ENCODE measurements around the gene PRKN. TPM values are rescaled to one million over a fixed set of nuclear protein-coding genes. Genes with fewer than 3 reads are reported as not detected.
"Not testable (repeated sequence)": the region's sequence is repeated elsewhere in the genome, so short reads cannot be mapped to it uniquely, and the experiment has no call there.

The PRKN gene
- total RNA-seq, 2 experiments from 2014 or later: 0.63 TPM; not detected in 1

DNA sequence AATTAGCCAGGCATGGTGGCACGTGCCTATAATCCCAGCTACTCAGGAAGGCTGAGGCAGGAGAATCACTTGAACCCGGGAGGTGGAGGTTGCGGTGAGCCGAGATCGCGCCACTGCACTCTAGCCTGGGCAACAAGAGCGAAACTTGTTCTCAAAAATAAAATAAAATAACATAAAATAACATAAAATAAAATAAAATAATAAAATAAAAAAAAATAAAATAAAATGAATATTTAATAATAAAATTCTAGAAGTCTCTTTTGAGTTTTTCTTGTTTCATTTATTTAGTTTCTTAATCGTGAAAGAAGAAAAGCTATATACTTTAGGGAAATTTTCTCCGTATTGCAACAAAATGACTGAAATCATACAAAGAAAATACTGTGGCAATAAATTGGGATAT, 841.0 kb downstream of the PRKN start:
- POLR2A ChIA-PET; H3K27ac Mint-ChIP-seq; H3K4me1 Mint-ChIP-seq (ENCODE audit: low read depth); DNase-seq; H3K4me3 Mint-ChIP-seq; ATAC-seq; H3K27me3 Mint-ChIP-seq (ENCODE audit: low read depth); H3K9me3 Mint-ChIP-seq (ENCODE audit: insufficient read depth); H3K36me3 Mint-ChIP-seq (ENCODE audit: low read depth): not testable (repeated sequence)
- CTCF ChIA-PET: interaction anchor here (0.9 kb wide), 1 partner anchor 469 kb away, joined by 3 read pairs; no protein-coding TSS in a partner anchor

DNA sequence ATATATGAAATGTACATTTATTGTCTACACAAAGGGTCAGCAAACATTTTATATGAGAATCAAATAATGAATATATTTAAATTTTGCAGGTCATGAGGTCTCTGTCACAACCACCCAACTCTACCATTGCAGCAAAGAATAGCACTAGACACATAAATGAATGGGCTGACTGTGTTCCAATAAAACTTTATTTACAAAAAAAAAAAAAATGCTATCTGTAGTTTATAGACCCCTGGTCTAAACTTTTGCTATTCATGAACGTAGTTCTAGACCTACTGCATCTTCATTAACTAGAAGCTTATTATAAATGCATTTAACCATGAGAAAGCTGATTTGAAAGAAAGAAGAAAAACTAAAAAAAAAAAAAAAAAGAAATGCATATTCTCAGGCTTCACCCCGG, 842.8 kb downstream of the PRKN start:
- DNase-seq: no peak
- Mint-ChIP-seq H3K27me3 (ENCODE audit: low read depth) (no peaks in the 10 kb centered on the region), H3K4me1 (ENCODE audit: low read depth) (no peaks in the 10 kb centered on the region), H3K4me3 (no peak overlapping the region), H3K9me3 (ENCODE audit: insufficient read depth) (no peaks in the 10 kb centered on the region), H3K27ac (no peak overlapping the region), H3K36me3 (ENCODE audit: low read depth) (no peaks in the 10 kb centered on the region)
- ChIA-PET CTCF (no interaction called here), POLR2A (no interaction called here)
- no peak for ATAC-seq

DNA sequence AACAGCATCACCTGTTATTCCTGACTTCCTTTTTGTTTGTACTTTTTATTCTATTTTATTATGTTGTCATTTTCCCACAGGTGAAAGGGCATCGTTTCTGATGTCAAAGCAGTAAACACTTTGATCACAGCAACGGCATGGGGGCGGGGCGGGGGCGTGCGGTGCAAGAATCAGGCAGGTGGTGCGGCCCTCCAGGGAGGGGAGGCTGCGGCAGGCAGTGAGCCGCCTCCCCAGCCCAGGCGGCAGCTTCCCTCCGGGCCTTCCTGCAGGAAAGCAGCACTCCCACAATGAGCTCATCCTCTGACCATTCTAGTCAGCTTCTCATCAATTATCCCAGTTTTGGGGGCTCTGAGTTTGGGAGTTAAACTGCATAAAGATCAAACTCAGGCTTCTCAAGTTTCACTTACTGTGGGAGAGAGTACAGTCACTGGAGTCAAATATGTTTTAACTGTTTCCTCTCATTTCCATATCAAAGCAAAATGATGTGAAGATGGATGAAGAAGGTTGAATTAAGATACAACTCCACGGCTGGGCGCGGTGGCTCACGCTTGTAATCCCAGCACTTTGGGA, 845.3 kb downstream of the PRKN start:
- Mint-ChIP-seq H3K4me1 (ENCODE audit: low read depth) (no peaks in the 10 kb centered on the region), H3K9me3 (ENCODE audit: insufficient read depth) (no peaks in the 10 kb centered on the region), H3K27ac (no peak overlapping the region), H3K27me3 (ENCODE audit: low read depth) (no peaks in the 10 kb centered on the region), H3K4me3 (no peak overlapping the region), H3K36me3 (ENCODE audit: low read depth) (no peaks in the 10 kb centered on the region)
- ATAC-seq (no peak), DNase-seq (no peak)
- ChIA-PET POLR2A (no interaction called here), CTCF (no interaction called here)

- no peaks in the 10 kb centered on the region for H3K9me3 Mint-ChIP-seq (ENCODE audit: insufficient read depth)
- DNase-seq (no peak), ATAC-seq (no peak)
- H3K4me1 Mint-ChIP-seq (ENCODE audit: low read depth): no peaks in the 10 kb centered on the region
- H3K36me3 Mint-ChIP-seq (ENCODE audit: low read depth): no peaks in the 10 kb centered on the region
- CTCF ChIA-PET: no interaction called here
- POLR2A ChIA-PET: no interaction called here
- H3K27ac Mint-ChIP-seq: no peak overlapping the region
- no peaks in the 10 kb centered on the region for H3K27me3 Mint-ChIP-seq (ENCODE audit: low read depth)
- H3K4me3 Mint-ChIP-seq: no peak overlapping the region
These were observed 847.5 kb downstream of the PRKN start for GRCh38 chr6:161880056-161880455.

DNA sequence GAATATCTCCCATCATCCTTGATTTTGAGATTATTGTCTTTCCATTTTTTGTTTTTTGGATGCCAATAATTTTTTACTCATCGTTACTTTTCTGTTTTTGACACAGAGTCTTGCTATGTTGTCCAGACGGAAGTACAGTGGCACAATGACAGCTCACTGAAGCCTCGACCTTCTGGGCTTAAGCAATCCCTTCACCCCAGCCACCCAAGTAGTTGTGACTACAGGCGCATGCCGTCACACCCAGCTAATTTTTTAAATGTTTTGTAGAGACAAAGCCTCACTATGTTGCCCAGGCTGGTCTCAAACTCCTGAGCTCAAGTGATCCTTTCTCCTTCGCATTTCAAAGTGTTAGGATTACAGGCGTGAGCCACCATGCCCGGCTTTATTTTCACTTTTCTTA, 851.3 kb downstream of the PRKN start:
- ChIA-PET CTCF (no interaction called here), POLR2A (no interaction called here)
- DNase-seq: no peak
- no peaks in the 10 kb centered on the region for H3K36me3 Mint-ChIP-seq (ENCODE audit: low read depth)
- no peaks in the 10 kb centered on the region for H3K9me3 Mint-ChIP-seq (ENCODE audit: insufficient read depth)
- H3K27me3 Mint-ChIP-seq (ENCODE audit: low read depth): no peaks in the 10 kb centered on the region
- ATAC-seq: no peak
- no peaks in the 10 kb centered on the region for H3K4me1 Mint-ChIP-seq (ENCODE audit: low read depth)
- H3K4me3 Mint-ChIP-seq: no peak overlapping the region
- H3K27ac Mint-ChIP-seq: no peak overlapping the region

- ChIA-PET CTCF (no interaction called here), POLR2A (no interaction called here)
- Mint-ChIP-seq H3K9me3 (ENCODE audit: insufficient read depth) (no peaks in the 10 kb centered on the region), H3K27me3 (ENCODE audit: low read depth) (no peaks in the 10 kb centered on the region), H3K4me1 (ENCODE audit: low read depth) (no peaks in the 10 kb centered on the region), H3K4me3 (no peak overlapping the region), H3K36me3 (ENCODE audit: low read depth) (no peaks in the 10 kb centered on the region), H3K27ac (no peak overlapping the region)
- no peak for ATAC-seq
- no peak for DNase-seq
These were observed 857.2 kb downstream of the PRKN start for GRCh38 chr6:161870236-161870901.

DNA sequence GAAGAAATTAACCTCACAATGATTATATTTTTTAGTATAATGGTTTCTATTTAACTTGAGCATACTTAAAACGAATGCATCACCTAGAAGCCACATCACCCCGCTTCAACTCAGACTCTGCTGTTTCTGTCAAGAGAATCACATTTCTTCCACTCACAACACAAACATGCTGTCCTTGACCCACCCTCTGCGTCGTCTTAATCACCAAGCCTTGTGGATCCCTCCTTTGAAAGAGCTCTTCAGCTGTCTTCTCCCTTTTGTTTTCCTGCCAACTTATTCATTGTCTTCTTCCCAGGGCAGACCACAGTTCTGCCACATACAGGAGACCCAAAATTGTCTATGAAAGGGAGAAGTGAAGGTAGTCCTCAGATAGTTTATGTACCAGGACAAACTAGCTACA, 858.1 kb downstream of the PRKN start:
- H3K36me3 Mint-ChIP-seq (ENCODE audit: low read depth): no peaks in the 10 kb centered on the region
- ATAC-seq: no peak
- H3K4me3 Mint-ChIP-seq: no peak overlapping the region
- ChIA-PET CTCF (no interaction called here), POLR2A (no interaction called here)
- no peak for DNase-seq
- no peaks in the 10 kb centered on the region for H3K9me3 Mint-ChIP-seq (ENCODE audit: insufficient read depth)
- H3K27ac Mint-ChIP-seq: no peak overlapping the region
- H3K27me3 Mint-ChIP-seq (ENCODE audit: low read depth): no peaks in the 10 kb centered on the region
- H3K4me1 Mint-ChIP-seq (ENCODE audit: low read depth): no peaks in the 10 kb centered on the region

DNA sequence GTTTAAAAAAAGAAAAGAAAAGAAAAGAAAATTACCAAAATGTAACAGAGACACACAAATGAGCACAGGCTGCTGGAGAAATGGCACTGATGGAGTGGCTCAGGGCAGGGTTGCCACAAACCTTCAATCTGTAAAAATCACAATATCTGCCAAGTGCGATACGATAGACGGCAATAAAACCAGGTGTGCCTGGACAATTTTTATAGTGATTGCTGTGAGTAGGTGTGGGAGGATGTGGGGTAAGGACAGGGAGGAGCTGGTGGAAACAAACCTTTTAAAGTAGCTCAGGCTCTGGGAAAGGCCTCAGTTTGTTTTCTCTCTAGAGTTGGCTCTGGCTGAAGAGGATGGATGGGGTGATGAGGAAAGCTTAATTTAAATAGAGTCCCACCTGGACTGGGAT, 861.0 kb downstream of the PRKN start:
- H3K27me3 Mint-ChIP-seq (ENCODE audit: low read depth): no peaks in the 10 kb centered on the region
- ATAC-seq (no peak), DNase-seq (no peak)
- no peak overlapping the region for H3K4me3 Mint-ChIP-seq
- H3K9me3 Mint-ChIP-seq (ENCODE audit: insufficient read depth): no peaks in the 10 kb centered on the region
- ChIA-PET POLR2A (no interaction called here), CTCF (no interaction called here)
- peaks cover 6% of the 10 kb centered on the region for H3K4me1 Mint-ChIP-seq (ENCODE audit: low read depth)
- no peaks in the 10 kb centered on the region for H3K36me3 Mint-ChIP-seq (ENCODE audit: low read depth)
- H3K27ac Mint-ChIP-seq: no peak overlapping the region

DNA sequence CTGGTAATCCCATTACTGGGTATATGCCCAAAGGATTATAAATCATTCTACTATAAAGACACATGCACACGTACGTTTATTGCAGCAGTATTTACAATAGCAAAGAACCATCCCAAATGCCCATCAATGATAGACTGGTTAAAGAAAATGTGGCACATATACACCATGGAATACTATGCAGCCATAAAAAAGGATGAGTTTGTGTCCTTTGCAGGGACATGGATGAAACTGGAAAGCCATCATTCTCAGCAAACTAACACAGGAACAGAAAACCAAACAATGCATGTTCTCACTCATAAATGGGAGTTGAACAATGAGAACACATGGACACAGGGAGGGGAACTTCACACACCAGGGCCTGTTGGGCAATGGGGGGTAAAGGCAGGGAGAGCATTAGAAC, 866.5 kb downstream of the PRKN start:
- CTCF ChIA-PET; DNase-seq; H3K36me3 Mint-ChIP-seq (ENCODE audit: low read depth); H3K27ac Mint-ChIP-seq; H3K4me1 Mint-ChIP-seq (ENCODE audit: low read depth); H3K9me3 Mint-ChIP-seq (ENCODE audit: insufficient read depth); H3K4me3 Mint-ChIP-seq; POLR2A ChIA-PET; ATAC-seq; H3K27me3 Mint-ChIP-seq (ENCODE audit: low read depth): not testable (repeated sequence)

DNA sequence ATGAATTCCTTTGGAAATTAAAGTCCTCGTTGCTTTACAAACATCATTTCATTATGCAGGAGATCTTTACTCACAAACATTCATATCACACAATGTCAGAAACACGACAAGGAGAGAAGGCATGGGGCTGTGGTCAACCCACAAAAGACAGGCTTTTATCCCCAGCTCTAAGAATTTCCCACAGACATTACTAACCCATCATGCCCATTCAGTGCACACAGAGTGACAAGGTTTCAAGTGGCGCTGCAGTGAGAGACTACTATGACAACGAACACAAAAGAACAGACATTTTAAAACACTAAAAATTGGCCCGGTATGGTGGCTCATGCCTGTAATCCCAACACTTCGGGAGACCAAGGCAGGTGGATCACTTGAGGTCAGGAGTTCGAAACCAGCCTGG, 873.9 kb downstream of the PRKN start:
- Mint-ChIP-seq H3K9me3 (ENCODE audit: insufficient read depth) (no peaks in the 10 kb centered on the region), H3K27me3 (ENCODE audit: low read depth) (no peaks in the 10 kb centered on the region), H3K4me1 (ENCODE audit: low read depth) (no peaks in the 10 kb centered on the region), H3K36me3 (ENCODE audit: low read depth) (no peaks in the 10 kb centered on the region), H3K4me3 (no peak overlapping the region), H3K27ac (no peak overlapping the region)
- ChIA-PET CTCF (no interaction called here), POLR2A (no interaction called here)
- DNase-seq (no peak), ATAC-seq (no peak)

- CTCF ChIA-PET; H3K4me1 Mint-ChIP-seq (ENCODE audit: low read depth): not testable (repeated sequence)
These were observed 876.1 kb downstream of the PRKN start for GRCh38 chr6:161851486-161851885.

GRCh38 chr6:161850562-161850961, 877.0 kb downstream of the PRKN start:
- ChIA-PET CTCF (no interaction called here), POLR2A (no interaction called here)
- Mint-ChIP-seq H3K4me1 (ENCODE audit: low read depth) (no peaks in the 10 kb centered on the region), H3K36me3 (ENCODE audit: low read depth) (no peaks in the 10 kb centered on the region), H3K27ac (no peak overlapping the region), H3K4me3 (no peak overlapping the region), H3K9me3 (ENCODE audit: insufficient read depth) (no peaks in the 10 kb centered on the region), H3K27me3 (ENCODE audit: low read depth) (no peaks in the 10 kb centered on the region)
- ATAC-seq (no peak), DNase-seq (no peak)

More at GRCh38 chr6:161851486-161851885, 876.1 kb downstream of the PRKN start:
- H3K4me3 Mint-ChIP-seq; ATAC-seq; POLR2A ChIA-PET; H3K9me3 Mint-ChIP-seq (ENCODE audit: insufficient read depth); H3K36me3 Mint-ChIP-seq (ENCODE audit: low read depth); DNase-seq; H3K27me3 Mint-ChIP-seq (ENCODE audit: low read depth); H3K27ac Mint-ChIP-seq: not testable (repeated sequence)

- no peaks in the 10 kb centered on the region for H3K27me3 Mint-ChIP-seq (ENCODE audit: low read depth)
- no peaks in the 10 kb centered on the region for H3K4me1 Mint-ChIP-seq (ENCODE audit: low read depth)
- no peaks in the 10 kb centered on the region for H3K9me3 Mint-ChIP-seq (ENCODE audit: insufficient read depth)
- DNase-seq: no peak
- H3K36me3 Mint-ChIP-seq (ENCODE audit: low read depth): no peaks in the 10 kb centered on the region
- ChIA-PET CTCF (no interaction called here), POLR2A (no interaction called here)
- H3K27ac Mint-ChIP-seq: no peak overlapping the region
- ATAC-seq: no peak
- no peak overlapping the region for H3K4me3 Mint-ChIP-seq
These were observed 879.9 kb downstream of the PRKN start for GRCh38 chr6:161847628-161848027.

All from activated CD8-positive, alpha-beta T cell treated with anti-CD3 and anti-CD28 coated beads, Interleukin-2, amount 10 ng/mL, durations not matched to agents 7 days and 5 days (primary cell).